ENCODE data around the gene LCOR. TPM values are rescaled to one million over a fixed set of nuclear protein-coding genes. Genes with fewer than 3 reads are reported as not detected.

LCOR gene
- total RNA-seq, 1 experiment from 2014 or later: 39.2 TPM

DNA sequence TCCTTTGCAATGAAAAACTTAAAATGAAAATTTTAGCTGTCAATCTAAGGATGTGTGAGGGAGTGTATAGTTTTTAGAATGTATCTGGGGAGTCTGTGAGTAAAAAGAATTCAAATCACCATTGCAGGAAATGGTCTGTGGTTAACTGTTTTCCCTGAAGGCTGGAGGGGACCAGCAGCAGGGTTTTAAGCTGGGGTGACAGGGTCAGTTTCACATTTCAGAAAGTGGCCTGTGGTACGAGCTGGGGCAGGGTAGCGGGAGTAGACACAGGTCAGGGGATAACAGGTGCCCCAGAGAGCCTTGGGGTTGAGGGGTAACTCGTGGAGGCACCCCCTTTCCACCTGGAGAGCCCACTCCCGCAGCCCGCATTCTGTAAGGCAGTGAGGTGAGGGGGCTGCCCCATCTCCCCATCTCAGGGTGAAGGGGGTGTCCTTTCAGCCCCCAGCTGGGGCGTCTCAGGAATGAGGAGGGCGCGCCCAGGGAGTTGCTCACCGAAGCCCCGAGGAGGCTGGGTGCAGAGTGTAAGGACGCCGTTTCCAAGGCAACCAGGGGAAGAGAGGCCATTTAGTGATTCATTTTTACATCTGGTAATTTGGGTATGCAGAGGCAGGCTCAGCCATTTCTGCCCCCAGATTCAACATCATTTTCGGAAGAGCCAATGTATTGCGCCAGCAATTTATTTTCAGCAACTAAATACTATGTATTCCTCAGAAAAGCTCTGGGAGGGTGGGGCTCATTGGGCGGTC, 184.8 kb downstream of the LCOR start:
- no peaks in the 10 kb centered on the region for H3K9me3 ChIP-seq (ENCODE audit: low read depth, low read length, poor library complexity, severe bottlenecking)
- no peak overlapping the region for H3K27ac ChIP-seq (ENCODE audit: low read depth, low read length, poor library complexity, severe bottlenecking)
- TF ChIP-seq, protein P1, sequence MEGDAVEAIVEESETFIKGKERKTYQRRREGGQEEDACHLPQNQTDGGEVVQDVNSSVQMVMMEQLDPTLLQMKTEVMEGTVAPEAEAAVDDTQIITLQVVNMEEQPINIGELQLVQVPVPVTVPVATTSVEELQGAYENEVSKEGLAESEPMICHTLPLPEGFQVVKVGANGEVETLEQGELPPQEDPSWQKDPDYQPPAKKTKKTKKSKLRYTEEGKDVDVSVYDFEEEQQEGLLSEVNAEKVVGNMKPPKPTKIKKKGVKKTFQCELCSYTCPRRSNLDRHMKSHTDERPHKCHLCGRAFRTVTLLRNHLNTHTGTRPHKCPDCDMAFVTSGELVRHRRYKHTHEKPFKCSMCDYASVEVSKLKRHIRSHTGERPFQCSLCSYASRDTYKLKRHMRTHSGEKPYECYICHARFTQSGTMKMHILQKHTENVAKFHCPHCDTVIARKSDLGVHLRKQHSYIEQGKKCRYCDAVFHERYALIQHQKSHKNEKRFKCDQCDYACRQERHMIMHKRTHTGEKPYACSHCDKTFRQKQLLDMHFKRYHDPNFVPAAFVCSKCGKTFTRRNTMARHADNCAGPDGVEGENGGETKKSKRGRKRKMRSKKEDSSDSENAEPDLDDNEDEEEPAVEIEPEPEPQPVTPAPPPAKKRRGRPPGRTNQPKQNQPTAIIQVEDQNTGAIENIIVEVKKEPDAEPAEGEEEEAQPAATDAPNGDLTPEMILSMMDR (conservative IDR thresholded peaks at IDR 0.05; ENCODE audit: low read depth, low read length): no peak
- no peak for TF ChIP-seq EZH2 (IDR thresholded peaks at IDR 0.05; ENCODE audit: borderline replicate concordance, low read depth, low read length, poor library complexity, severe bottlenecking)
- ChIA-PET POLR2A (ENCODE audit: low non-redundant PET) (no interaction called here), CTCF (interaction anchor here (0.6 to 0.7 kb wide), 2 partner anchors 9 to 14 kb away, joined by 5 read pairs; no protein-coding TSS in a partner anchor)
- no peaks in the 10 kb centered on the region for H3K36me3 ChIP-seq (ENCODE audit: insufficient read depth, low read length, poor library complexity, severe bottlenecking)
- no peaks in the 10 kb centered on the region for H3K4me1 ChIP-seq (ENCODE audit: insufficient read depth, low read length, poor library complexity, severe bottlenecking)
- intact Hi-C loops (cut with micrococcal nuclease; ENCODE audit: unreplicated experiment): no loop called here
- H3K4me3 ChIP-seq (ENCODE audit: low read depth, low read length, poor library complexity, severe bottlenecking): no peak overlapping the region
- no TSS peak for BruUV-seq (replicated peaks)
- no peaks in the 10 kb centered on the region for H3K27me3 ChIP-seq (replicated peaks; ENCODE audit: insufficient read depth, low read depth, low read length, poor library complexity)
- DNase-seq (ENCODE audit: low spot score): no peak

DNA sequence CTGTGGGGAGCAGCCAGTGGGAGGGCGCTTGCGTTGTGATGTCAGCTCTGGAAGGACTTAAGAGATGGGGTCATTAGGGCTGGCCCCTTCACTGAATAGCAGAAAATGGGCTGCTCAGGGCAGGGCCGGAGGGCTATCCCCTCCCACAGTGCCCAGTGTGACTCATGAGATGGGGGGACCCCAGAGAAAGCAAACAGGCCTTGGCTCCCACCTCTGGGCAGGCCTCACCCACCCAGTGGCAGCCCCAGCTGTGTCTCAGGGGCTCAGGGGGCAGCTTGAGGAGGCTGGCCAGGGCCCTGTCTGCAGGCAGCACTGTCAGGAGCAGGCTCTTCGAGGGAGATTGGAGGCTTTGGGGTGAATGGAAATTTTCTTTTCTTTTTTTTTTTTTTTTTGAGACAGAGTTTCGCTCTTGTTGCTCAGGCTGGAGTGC, 185.4 kb downstream of the LCOR start:
- TF ChIP-seq, protein P1 (conservative IDR thresholded peaks at IDR 0.05; ENCODE audit: low read depth, low read length): no peak
- no peak for TF ChIP-seq EZH2 (IDR thresholded peaks at IDR 0.05; ENCODE audit: borderline replicate concordance, low read depth, low read length, poor library complexity, severe bottlenecking)
- Histone ChIP-seq H3K36me3 (ENCODE audit: insufficient read depth, low read length, poor library complexity, severe bottlenecking) (no peaks in the 10 kb centered on the region), H3K27ac (ENCODE audit: low read depth, low read length, poor library complexity, severe bottlenecking) (no peak overlapping the region), H3K4me1 (ENCODE audit: insufficient read depth, low read length, poor library complexity, severe bottlenecking) (no peaks in the 10 kb centered on the region), H3K4me3 (ENCODE audit: low read depth, low read length, poor library complexity, severe bottlenecking) (no peak overlapping the region), H3K27me3 (replicated peaks; ENCODE audit: insufficient read depth, low read depth, low read length, poor library complexity) (no peaks in the 10 kb centered on the region), H3K9me3 (ENCODE audit: low read depth, low read length, poor library complexity, severe bottlenecking) (no peaks in the 10 kb centered on the region)
- intact Hi-C loops (cut with micrococcal nuclease; ENCODE audit: unreplicated experiment): no loop called here
- ChIA-PET CTCF (interaction anchor here (0.6 kb wide), 1 partner anchor 15 kb away, joined by 5 read pairs; no protein-coding TSS in a partner anchor), POLR2A (ENCODE audit: low non-redundant PET) (no interaction called here)
- BruUV-seq (replicated peaks): no TSS peak
- DNase-seq (ENCODE audit: low spot score): no peak

DNA sequence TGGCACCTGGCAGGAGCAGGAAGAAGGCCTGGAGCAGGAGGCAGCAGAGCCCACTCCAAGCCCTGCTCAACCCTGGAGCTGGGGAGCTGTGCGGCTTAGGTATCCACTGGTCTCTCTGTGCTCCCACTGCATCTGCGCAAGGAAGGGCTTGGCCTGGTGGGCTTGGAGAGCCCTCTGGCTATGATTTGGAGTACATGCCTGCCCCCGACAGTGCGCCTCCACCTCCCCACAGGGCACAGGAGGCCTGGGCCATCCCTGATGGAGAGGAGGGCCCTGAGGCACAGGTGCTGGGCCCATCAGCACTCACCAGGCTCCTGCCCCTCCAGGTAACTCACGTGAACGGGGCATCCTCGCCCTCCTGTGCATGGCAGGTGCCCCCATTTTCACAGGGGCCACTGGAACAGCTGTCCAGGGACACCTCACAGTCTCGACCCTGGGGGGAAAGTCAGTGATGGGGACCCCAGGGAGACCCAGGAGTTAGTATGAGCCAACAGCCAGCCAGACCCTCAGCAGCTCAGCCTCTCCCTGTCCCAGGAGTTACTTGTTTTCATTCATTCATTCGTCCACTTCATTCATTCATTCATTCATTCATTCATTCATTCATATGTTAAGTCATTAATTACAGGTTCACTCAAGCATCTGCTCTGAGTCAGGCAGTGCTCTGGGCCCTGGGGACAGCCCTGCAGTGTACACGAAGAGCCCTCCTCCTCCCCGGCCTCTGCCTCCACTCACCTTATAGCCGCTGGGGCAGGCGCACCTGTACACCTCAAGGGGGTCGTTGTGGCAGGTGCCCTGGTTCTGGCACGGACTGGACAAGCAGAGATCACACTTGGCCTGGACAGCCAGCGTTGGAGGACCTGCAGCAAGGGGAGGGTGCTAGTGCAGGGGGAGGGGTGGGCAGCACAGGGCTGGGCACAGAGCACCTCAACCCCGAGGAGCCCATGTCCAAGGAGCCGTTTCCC, 186.4 kb downstream of the LCOR start:
- no TSS peak for BruUV-seq (replicated peaks)
- intact Hi-C loops (cut with micrococcal nuclease; ENCODE audit: unreplicated experiment): no loop called here

More for the DNA sequence above, 186.4 kb downstream of the LCOR start:
- Histone ChIP-seq H3K36me3 (ENCODE audit: insufficient read depth, low read length, poor library complexity, severe bottlenecking) (no peaks in the 10 kb centered on the region), H3K27ac (ENCODE audit: low read depth, low read length, poor library complexity, severe bottlenecking) (no peak overlapping the region), H3K9me3 (ENCODE audit: low read depth, low read length, poor library complexity, severe bottlenecking) (no peaks in the 10 kb centered on the region), H3K4me3 (ENCODE audit: low read depth, low read length, poor library complexity, severe bottlenecking) (no peak overlapping the region), H3K27me3 (replicated peaks; ENCODE audit: insufficient read depth, low read depth, low read length, poor library complexity) (no peaks in the 10 kb centered on the region), H3K4me1 (ENCODE audit: insufficient read depth, low read length, poor library complexity, severe bottlenecking) (no peaks in the 10 kb centered on the region)
- ChIA-PET POLR2A (ENCODE audit: low non-redundant PET) (no interaction called here), CTCF (no interaction called here)
- no peak for DNase-seq (ENCODE audit: low spot score)
- no peak for TF ChIP-seq EZH2 (IDR thresholded peaks at IDR 0.05; ENCODE audit: borderline replicate concordance, low read depth, low read length, poor library complexity, severe bottlenecking)
- TF ChIP-seq, protein P1 (conservative IDR thresholded peaks at IDR 0.05; ENCODE audit: low read depth, low read length): no peak

Measured in A673 (cell line).